Upper lobe of right lung (tissue), 1 donor: ENCODE data around the gene PPARA. TPM values are rescaled to one million over a fixed set of nuclear protein-coding genes. Genes with fewer than 3 reads are reported as not detected.

Experiments used
- ATAC-seq: fragments of 200-7000 bp; cut with Tn5 transposase; one replicate; pipeline ENCODE4 v1.9.1; 2020; ENCODE audit warnings: mild to moderate bottlenecking, moderate library complexity
- DNase-seq: peaks from one replicate; pipeline ENCODE4 v3.0.0-alpha.2; 2020
- H3K27ac ChIP-seq: fragments of 200-600 bp; one replicate; pipeline ENCODE4 v1.8.0; 2022
- H3K27me3 ChIP-seq: fragments of 200-600 bp; one replicate; pipeline ENCODE4 v1.8.0; 2022; ENCODE audit warnings: mild to moderate bottlenecking
- H3K36me3 ChIP-seq: fragments of 200-600 bp; one replicate; pipeline ENCODE4 v1.8.0; 2022
- H3K4me1 ChIP-seq: fragments of 200-600 bp; one replicate; pipeline ENCODE4 v1.8.0; 2022
- H3K4me3 ChIP-seq: fragments of 200-600 bp; one replicate; pipeline ENCODE4 v1.8.0; 2022; ENCODE audit warnings: mild to moderate bottlenecking
- H3K9me3 ChIP-seq: fragments of 200-600 bp; one replicate; pipeline ENCODE4 v1.8.0; 2022
- intact Hi-C: fragments of 100-400 bp; cut with DNase I; formaldehyde crosslinking; loops from one replicate; pipeline ENCODE4 v1.11.0; 2022
- total RNA-seq: library from RNA; stranded (reverse); fragmentation: NEBNext Ultra II Directional; extraction: Animal tissue kit (Norgen Biotek cat#: 25700); gene quantifications from one replicate; pipeline ENCODE4 v1.2.1, GENCODE V29; 2021
- TF ChIP-seq, protein P1 (sequence below): fragments of 200-600 bp; IDR thresholded peaks from one replicate; pipeline ENCODE4 v1.8.0; 2022; ENCODE audit warnings: antibody characterized with exemption
- donor health status: DM: no; HTN: yes; CAD: no; lungs with severe emphysema.

PPARA gene
- total RNA-seq, 1 donor from 2014 or later, result 18.4 TPM

DNA sequence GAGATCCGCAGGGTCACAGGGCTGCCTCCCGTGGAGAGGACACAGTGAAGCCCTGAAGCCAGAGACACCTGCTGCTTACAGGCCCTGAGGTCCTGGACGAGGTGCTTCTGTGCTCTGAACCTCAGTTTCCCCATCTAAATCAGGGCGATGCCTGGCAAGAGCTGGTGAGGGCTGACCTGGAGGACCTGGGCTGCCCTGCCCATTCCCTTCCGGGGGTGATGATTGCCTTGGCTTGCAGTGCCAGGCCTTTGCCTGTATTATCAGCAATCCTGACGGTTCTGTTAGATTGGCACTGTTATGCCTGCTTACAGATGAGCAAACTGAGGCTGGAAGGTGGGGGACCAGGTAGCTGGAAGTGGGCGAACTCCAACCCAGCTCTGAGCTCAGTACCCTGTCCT, 138.5 kb downstream of the PPARA start:
- no peak for ATAC-seq
- DNase-seq, result no peak
- H3K27me3 ChIP-seq, result no peaks in the 10 kb centered on the region
- TF ChIP-seq, protein P1, sequence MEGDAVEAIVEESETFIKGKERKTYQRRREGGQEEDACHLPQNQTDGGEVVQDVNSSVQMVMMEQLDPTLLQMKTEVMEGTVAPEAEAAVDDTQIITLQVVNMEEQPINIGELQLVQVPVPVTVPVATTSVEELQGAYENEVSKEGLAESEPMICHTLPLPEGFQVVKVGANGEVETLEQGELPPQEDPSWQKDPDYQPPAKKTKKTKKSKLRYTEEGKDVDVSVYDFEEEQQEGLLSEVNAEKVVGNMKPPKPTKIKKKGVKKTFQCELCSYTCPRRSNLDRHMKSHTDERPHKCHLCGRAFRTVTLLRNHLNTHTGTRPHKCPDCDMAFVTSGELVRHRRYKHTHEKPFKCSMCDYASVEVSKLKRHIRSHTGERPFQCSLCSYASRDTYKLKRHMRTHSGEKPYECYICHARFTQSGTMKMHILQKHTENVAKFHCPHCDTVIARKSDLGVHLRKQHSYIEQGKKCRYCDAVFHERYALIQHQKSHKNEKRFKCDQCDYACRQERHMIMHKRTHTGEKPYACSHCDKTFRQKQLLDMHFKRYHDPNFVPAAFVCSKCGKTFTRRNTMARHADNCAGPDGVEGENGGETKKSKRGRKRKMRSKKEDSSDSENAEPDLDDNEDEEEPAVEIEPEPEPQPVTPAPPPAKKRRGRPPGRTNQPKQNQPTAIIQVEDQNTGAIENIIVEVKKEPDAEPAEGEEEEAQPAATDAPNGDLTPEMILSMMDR, result no peak
- H3K36me3 ChIP-seq, result peaks cover 44% of the 10 kb centered on the region
- intact Hi-C loops, result no loop called here
- peak overlapping the region; percentile 70 for H3K27ac ChIP-seq
- peaks cover 12% of the 10 kb centered on the region for H3K4me1 ChIP-seq
- no peaks in the 10 kb centered on the region for H3K9me3 ChIP-seq
- peak overlapping the region; percentile 42 for H3K4me3 ChIP-seq

DNA sequence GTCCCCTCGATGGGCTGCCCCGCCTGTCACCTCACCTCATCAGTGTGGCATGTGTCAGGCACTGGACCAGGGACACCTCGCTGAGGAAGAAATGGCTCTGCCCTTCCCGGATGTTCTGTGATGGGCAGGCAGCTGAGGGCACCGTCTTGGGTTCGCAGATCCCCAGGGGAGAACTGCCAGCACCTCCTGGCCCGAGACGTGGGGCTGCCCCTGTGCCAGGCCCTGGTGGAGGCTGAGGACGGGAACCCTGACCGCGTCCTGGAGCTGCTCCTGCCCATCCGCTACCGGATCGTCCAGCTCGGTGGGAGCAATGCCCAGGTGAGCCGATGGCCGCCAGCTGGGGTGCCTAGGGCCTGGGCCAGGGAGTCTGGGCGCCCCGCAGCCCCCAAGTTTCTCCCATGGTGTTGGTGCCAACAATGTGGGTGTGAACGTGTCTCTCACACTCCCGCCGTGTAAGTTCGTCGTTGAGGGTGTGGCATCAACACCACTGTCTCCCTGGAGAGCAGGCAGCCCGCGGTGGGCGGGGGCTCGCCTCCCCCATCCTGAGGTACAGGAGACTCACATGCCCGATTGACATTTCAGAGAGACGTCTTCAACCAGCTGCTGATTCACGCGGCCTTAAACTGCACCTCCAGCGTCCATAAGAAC, 139.0 kb downstream of the PPARA start:
- TF ChIP-seq, protein P1, result no peak
- ATAC-seq, result no peak
- intact Hi-C loops, result no loop called here
- peaks cover 12% of the 10 kb centered on the region for H3K4me1 ChIP-seq
- no peak overlapping the region for H3K27ac ChIP-seq
- no peak overlapping the region for H3K4me3 ChIP-seq
- no peak for DNase-seq
- H3K27me3 ChIP-seq, result no peaks in the 10 kb centered on the region
- no peaks in the 10 kb centered on the region for H3K9me3 ChIP-seq
- H3K36me3 ChIP-seq, result peaks cover 39% of the 10 kb centered on the region

DNA sequence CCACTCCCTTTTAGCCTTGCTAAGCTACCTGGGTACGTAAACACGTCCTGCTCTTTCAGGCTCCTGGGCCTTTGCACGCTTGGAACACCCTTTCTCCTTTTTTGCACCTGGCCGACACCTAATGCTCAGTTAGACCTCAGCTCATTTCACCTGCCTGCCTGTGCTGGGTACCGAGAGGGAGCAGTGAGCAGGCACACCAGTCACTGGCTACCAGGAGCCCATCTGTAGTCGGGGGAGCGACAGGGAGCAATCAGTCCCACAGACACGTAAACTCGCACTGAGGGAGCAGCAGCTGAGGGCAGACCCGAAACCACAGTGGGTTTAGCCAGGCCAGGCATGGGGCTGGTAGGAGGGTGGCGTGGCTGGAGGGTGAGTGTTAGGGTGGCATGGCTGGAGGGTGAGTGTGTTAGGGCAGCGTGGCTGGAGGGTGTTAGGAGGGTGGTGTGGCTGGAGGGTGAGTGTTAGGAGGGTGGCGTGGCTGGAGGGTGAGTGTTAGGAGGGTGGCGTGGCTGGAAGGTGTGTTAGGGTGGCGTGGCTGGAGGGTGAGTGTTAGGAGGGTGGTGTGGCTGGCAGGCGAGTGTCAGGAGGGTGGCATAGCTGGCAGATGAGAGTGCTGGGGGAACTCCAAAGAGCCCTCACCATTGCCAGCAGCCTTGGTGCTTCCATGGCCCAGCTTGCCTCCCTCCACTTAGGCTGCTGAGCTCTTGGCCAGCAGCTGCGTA, 140.0 kb downstream of the PPARA start:
- no peaks in the 10 kb centered on the region for H3K9me3 ChIP-seq
- H3K36me3 ChIP-seq, result peaks cover 30% of the 10 kb centered on the region
- no peak for DNase-seq
- H3K4me1 ChIP-seq, result peaks cover 12% of the 10 kb centered on the region
- TF ChIP-seq, protein P1, result no peak
- no peak overlapping the region for H3K4me3 ChIP-seq
- no peak for ATAC-seq
- intact Hi-C loops, result no loop called here
- no peak overlapping the region for H3K27ac ChIP-seq
- H3K27me3 ChIP-seq, result no peaks in the 10 kb centered on the region

DNA sequence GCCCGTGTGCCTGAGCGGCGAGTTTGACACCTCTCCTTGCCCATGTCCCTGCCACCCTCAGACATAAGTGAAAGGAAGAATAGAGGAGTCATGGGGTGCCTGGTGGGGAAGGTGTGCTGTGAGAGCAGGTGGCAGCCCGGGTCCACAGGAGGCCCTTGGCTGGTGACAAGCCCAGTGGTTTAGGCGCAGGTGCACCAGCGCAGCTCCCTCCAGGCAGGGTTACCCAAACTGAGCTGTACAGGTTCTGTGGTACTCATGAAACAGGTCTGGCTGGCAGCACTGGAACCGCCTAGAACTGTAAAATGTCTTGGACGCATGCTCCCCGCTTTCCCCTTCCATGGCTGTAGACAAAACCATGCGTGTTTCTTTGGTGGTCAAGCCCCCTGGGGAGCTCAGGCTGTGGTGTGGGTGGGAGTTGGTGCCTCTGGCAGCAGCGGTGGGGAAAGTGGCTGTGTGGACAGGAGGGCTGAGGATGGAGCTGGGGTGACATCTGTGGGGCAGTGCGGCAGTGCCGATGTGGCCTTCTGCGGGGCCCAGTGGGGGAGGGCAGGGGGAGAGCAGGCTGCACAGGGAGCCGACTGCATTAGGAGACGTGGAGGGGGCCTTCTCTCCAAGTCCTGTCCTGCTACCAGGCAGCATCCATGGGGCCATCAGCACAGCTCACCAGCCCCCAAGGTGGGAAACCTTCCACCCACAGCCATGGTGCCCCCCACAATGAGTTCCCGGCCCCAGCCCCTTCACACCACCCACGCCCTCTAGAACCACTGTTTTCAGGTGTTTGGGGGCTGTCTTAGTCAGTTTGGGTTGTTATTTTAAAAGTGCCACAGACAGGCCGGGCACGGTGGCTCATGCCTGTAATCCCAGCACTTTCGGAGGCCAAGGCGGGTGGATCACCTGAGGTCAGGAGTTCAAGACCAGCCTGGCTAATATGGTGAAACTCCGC, 140.8 kb downstream of the PPARA start:
- TF ChIP-seq, protein P1, result no peak
- Histone ChIP-seq H3K4me3 (no peak overlapping the region), H3K9me3 (no peaks in the 10 kb centered on the region), H3K27me3 (no peaks in the 10 kb centered on the region), H3K36me3 (peaks cover 25% of the 10 kb centered on the region), H3K27ac (no peak overlapping the region), H3K4me1 (peaks cover 18% of the 10 kb centered on the region)
- ATAC-seq (no peak), DNase-seq (no peak)
- intact Hi-C loops, result no loop called here

DNA sequence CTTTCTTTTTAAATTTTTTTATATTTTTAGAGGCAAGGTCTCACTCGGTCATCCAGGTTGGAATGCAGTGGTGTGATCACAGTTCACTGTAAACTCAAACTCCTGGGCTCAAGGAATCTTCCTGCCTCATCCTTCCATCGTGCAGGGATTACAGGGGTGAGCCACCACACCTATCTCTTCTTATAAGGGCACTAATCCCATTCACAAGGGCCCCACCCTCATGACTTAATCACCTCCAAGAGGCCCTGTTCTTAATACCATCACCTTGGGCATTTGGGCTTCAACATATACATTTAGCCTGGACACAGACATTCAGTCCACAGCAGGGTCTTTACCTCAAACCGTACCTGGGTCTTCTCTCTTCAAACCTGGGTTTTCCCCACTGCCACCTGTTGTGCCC, 141.8 kb downstream of the PPARA start:
- intact Hi-C loops, result no loop called here
- H3K27me3 ChIP-seq, result no peaks in the 10 kb centered on the region
- DNase-seq, result no peak
- TF ChIP-seq, protein P1, result no peak
- no peaks in the 10 kb centered on the region for H3K9me3 ChIP-seq
- no peak overlapping the region for H3K27ac ChIP-seq
- H3K4me3 ChIP-seq, result no peak overlapping the region
- H3K36me3 ChIP-seq, result peaks cover 15% of the 10 kb centered on the region
- ATAC-seq, result no peak
- peaks cover 23% of the 10 kb centered on the region for H3K4me1 ChIP-seq
